Ovary (tissue), 9 donors: ENCODE measurements around the gene MOB3A. TPM values are rescaled to one million over a fixed set of nuclear protein-coding genes. Genes with fewer than 3 reads are reported as not detected.
"Not testable (repeated sequence)": the region's sequence is repeated elsewhere in the genome, so short reads cannot be mapped to it uniquely, and the experiment has no call there.

Source experiments
- DNase-seq, 5 donors: peaks; one replicate each; pipeline ENCODE4 v3.0.0-alpha.2; 2019 to 2020
- H3K27ac ChIP-seq, 2 donors: fragments of 200-600 bp; one replicate each; pipeline versions ENCODE4 v1.5.1 to v1.8.0; 2019 to 2022
- H3K27me3 ChIP-seq: fragments of 200-600 bp; one replicate; pipeline ENCODE4 v1.8.0; 2022
- H3K36me3 ChIP-seq: fragments of 200-600 bp; sonication (generic); one replicate; pipeline ENCODE4 v1.5.1; 2019
- H3K4me1 ChIP-seq: one replicate; pipeline ENCODE4 v1.8.1; 2013; ENCODE audit warnings: mild to moderate bottlenecking, moderate library complexity; ENCODE audit not compliant: insufficient read depth
- H3K4me3 ChIP-seq: fragments of 200-600 bp; sonication (generic); one replicate; pipeline ENCODE4 v1.5.1; 2017
- H3K9me3 ChIP-seq, 2 donors: fragments of 200-600 bp in 1 of 2; sonication (generic) in 1 of 2; one replicate each; pipeline versions ENCODE4 v1.5.1 to v1.8.1; 2013 to 2019; ENCODE audit warnings: mild to moderate bottlenecking in 1 of 2, moderate library complexity in 1 of 2
- CTCF ChIP-seq, 3 donors: fragments of 450-650 bp in 2 of 3; fragments of 200-600 bp in 1 of 3; IDR thresholded peaks; one replicate each; pipeline versions ENCODE4 v1.5.1 to v1.8.0; 2016 to 2022; ENCODE audit warnings: antibody characterized with exemption in 3 of 3, mild to moderate bottlenecking in 1 of 3
- EP300 ChIP-seq: sonication (generic); formaldehyde crosslinking; IDR thresholded peaks from one replicate; pipeline ENCODE4 v1.6.1; 2017; ENCODE audit warnings: antibody characterized with exemption
- POLR2A ChIP-seq: fragments of 450-650 bp; IDR thresholded peaks from one replicate; pipeline ENCODE4 v1.6.1; 2017; ENCODE audit warnings: antibody characterized with exemption, mild to moderate bottlenecking, moderate library complexity
- WGBS, 3 donors: extraction: QIAGEN DNeasy Blood & Tissue Kit in 1 of 3; methylation state at CpG; one replicate each; pipeline versions ENCODE4 v1.1.5 to v1.1.7; 2013 to 2017; 5-methylcytosine and 5-hydroxymethylcytosine counted together
- intact Hi-C, 4 donors: fragments of 100-400 bp; cut with DNase I; formaldehyde crosslinking; loops; one replicate each; pipeline versions ENCODE4 v1.11.0 to v1.15.1; 2022 to 2023
- polyA plus RNA-seq, 2 donors: library from polyadenylated mRNA; stranded (reverse); fragments of 200-250 nt in 1 of 2; fragments of 350-450 nt in 1 of 2; fragmentation: Illumina TruSeq in 1 of 2; extraction: RNeasy Lipid Tissue Mini Kit (QIAGEN cat#74804) in 1 of 2; gene quantifications; one replicate each; pipeline ENCODE4 v1.2.3, GENCODE V29; 2013 to 2014
- total RNA-seq, 7 donors: library from RNA; depleted of rRNA in 2 of 7; stranded (reverse); fragments of >200 nt in 2 of 7; fragmentation: NEBNext Ultra II Directional in 3 of 7; extraction: Animal tissue kit (Norgen Biotek cat#: 25700) in 3 of 7; gene quantifications; one replicate each; pipeline versions ENCODE4 v1.1.0 to v1.2.4, GENCODE V29; 2016 to 2023
- donor health status: DM: no; HTN: no; CAD: no; lungs with moderate emphysema.
- donor health status: DM: no; HTN: no; CAD: no.
- donor health status: Bipolar disorder and iron deficiency.
- donor health status: DM: yes; HTN: yes; CAD: no.
- donor health status: DM: no; HTN: no; CAD: no.
- donor health status: DM: yes; HTN: yes; CAD: no.

Gene MOB3A
- total and polyA plus RNA-seq, 9 donors, result 16.6 to 61.5 (median 44.1) TPM

- intact Hi-C loops, result no loop called here
- 91 to 93% (median 92%) methylated on average over 8 of the region's 8 CpGs for WGBS, 3 donors
- H3K4me3 ChIP-seq, result no peak overlapping the region
- TF ChIP-seq CTCF (IDR thresholded peaks at IDR 0.05) (no peak), EP300 (no peak), POLR2A (no peak)
- H3K27ac ChIP-seq, result no peak overlapping the region
- H3K27me3 ChIP-seq, result no peaks in the 10 kb centered on the region
- peaks cover 14% of the 10 kb centered on the region for H3K4me1 ChIP-seq
- no peaks in the 10 kb centered on the region for H3K9me3 ChIP-seq
- no peaks in the 10 kb centered on the region for H3K36me3 ChIP-seq
- no peak for DNase-seq
Observed at GRCh38 chr19:2036424-2036823, 59.7 kb downstream of the MOB3A start.

DNA sequence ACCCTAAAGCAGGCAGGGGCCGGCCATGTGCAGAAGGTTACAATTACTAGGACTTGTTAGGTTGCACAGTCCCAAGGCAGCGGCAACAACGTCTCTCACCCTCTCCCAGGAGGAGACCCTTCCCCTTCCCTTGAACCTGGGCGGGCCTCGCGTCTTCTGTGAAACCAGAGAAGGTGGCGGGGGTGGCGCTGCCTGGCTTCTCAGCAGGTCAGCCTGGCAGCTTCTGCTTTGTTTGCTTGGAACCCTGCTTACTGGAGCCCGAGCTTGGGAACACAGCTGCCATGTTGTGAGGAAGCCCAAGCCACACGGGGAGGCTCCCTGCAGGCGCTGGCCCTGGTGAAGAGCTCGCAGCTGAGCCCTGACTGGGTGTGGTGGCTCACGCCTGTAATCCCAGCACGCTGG, 60.5 kb downstream of the MOB3A start:
- no peak for TF ChIP-seq POLR2A
- TF ChIP-seq CTCF (IDR thresholded peaks at IDR 0.05), result no peak
- TF ChIP-seq EP300, result no peak
- H3K9me3 ChIP-seq, result no peaks in the 10 kb centered on the region
- DNase-seq, result peak in 2 of 5 donors; percentile 16 to 23
- intact Hi-C loops, result no loop called here
- no peaks in the 10 kb centered on the region for H3K27me3 ChIP-seq
- peaks cover 16% of the 10 kb centered on the region for H3K4me1 ChIP-seq
- no peaks in the 10 kb centered on the region for H3K36me3 ChIP-seq
- 69 to 77% (median 72%) methylated on average over 14 of the region's 14 CpGs for WGBS, 3 donors
- H3K4me3 ChIP-seq, result no peak overlapping the region
- H3K27ac ChIP-seq, result no peak overlapping the region

DNA sequence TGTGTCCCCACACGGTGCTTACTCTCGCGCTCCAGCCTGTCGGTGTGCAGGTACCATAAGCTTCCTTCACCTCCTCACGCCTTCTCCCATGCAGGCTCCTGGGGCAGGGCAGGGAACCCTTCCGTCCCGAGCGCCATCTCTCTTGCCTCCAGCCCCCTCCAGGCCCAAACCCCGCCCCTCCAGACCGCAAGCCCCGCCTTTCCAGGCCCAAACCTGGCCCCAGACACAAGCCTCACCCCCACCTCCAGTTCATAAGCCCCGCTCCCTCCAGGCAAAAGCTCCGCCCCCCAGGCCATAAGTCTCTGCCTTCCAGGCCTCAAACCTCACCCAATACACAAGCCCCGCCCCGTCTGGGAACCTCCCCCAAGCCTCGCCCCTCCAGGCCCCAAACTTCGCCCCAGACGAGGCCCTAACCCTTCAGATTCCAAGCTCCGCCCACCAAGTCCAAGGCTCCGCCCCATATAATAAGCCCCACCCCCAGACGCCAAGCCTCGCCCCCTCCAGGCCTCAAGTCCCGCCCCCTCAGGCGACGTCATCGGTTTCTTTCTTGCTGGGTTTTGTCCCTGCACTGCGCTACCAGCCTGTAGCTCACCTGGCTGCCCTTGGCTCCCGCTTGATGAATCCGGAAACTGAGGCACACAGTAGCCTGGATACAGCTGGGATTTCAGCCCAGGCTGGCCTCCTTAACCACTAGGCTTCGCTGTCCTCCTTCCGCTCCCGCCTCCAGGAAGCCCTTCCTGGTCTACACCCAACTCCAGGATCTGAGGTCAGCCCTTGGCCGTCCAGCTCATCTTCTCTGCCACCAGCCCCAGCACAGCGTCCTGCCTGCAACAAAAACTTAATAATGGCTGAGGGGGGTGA, 61.2 kb downstream of the MOB3A start:
- Histone ChIP-seq H3K9me3 (no peaks in the 10 kb centered on the region), H3K27me3 (no peaks in the 10 kb centered on the region), H3K4me1 (peaks cover 16% of the 10 kb centered on the region), H3K4me3 (no peak overlapping the region), H3K36me3 (no peaks in the 10 kb centered on the region), H3K27ac (no peak overlapping the region)
- DNase-seq, result peak; percentile 57 to 75 (median 63)
- TF ChIP-seq EP300 (no peak), POLR2A (no peak), CTCF (IDR thresholded peaks at IDR 0.05) (no peak)
- intact Hi-C loops, result no loop called here
- WGBS, 3 donors, result 40 to 44% (median 40%) methylated on average over 32 to 34 of the region's 34 CpGs

DNA sequence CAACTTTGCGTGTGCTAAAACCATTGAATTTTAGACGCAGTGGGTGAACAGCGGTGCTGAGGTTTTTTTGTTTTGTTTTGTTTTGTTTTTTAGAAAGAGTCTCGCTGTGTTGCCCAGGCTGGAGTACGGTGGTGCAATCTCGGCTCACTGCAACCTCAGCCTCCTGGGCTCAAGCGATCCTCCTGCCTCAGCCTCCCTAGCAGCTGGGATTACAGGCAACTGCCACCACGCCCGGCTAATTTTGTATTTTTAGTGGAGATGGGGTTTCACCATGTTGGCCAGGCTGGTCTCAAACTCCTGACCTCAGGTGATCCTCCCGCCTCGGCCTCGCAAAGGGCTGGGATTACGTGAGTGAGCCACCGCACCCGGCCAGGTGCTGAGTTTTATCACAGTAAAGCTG, 61.9 kb downstream of the MOB3A start:
- H3K36me3 ChIP-seq, intact Hi-C loops, H3K27ac ChIP-seq, H3K4me3 ChIP-seq, DNase-seq, H3K9me3 ChIP-seq, H3K27me3 ChIP-seq: not testable (repeated sequence)
- peaks cover 16% of the 10 kb centered on the region for H3K4me1 ChIP-seq
- WGBS, 3 donors, result 91 to 94% (median 92%) methylated on average over 15 of the region's 15 CpGs

GRCh38 chr19:2033825-2034159, 62.3 kb downstream of the MOB3A start:
- no peaks in the 10 kb centered on the region for H3K36me3 ChIP-seq
- no peak overlapping the region for H3K4me3 ChIP-seq
- H3K27ac ChIP-seq, result no peak overlapping the region
- intact Hi-C loops, result no loop called here
- DNase-seq, result peak in 1 of 5 donors; percentile 25
- no peak for TF ChIP-seq CTCF (IDR thresholded peaks at IDR 0.05)
- TF ChIP-seq POLR2A, result no peak
- TF ChIP-seq EP300, result no peak
- H3K4me1 ChIP-seq, result peaks cover 16% of the 10 kb centered on the region
- 61 to 73% (median 70%) methylated on average over 9 of the region's 9 CpGs for WGBS, 3 donors
- H3K9me3 ChIP-seq, result no peaks in the 10 kb centered on the region
- H3K27me3 ChIP-seq, result no peaks in the 10 kb centered on the region
